Ammon's horn (tissue), 1 donor: ENCODE measurements around the gene ST8SIA5.

Experiments used
- DNase-seq: peaks from one replicate; pipeline ENCODE4 v3.0.0-alpha.2; 2016; ENCODE audit warnings: low spot score

Gene ST8SIA5

DNA sequence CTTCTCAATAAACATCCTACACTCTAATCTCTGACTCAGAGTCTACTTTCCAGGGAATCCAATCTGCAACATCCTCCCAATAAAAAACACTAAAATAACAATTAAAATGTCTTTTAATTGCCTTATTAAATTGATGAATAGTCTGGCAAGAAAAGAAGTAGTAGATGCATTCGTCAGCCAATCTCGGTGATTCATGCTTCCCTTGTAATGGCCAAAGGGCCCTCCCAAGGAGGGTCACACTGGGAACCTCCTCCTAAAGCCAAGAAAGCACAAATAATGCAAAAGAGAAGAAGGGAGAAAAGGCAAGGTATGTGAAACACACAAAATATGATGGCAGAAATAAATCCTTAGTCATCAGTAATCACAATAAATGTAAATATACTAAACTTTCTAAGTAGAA lies 16.8 kb downstream of the ST8SIA5 start:
- no peak for DNase-seq

DNA sequence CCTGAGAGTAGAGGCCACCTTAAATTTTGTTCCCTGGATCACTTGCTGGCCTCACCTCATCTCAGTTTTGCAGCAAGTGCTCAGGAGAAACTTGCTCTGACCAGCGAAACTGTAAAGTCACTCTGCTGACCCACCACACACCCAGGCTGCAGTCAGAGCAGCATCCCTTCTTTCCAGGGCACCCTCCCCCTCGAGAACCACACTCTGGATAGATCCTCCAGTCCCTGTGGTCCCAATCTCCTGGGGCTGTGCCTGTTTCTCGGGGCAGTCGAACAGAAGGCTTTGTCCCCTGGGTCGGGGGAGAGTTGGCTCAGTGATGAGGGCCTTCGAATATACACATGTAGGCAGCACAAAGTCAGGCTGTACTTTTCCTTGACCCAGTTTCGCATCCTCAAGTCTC lies 18.4 kb downstream of the ST8SIA5 start:
- DNase-seq: no peak

DNA sequence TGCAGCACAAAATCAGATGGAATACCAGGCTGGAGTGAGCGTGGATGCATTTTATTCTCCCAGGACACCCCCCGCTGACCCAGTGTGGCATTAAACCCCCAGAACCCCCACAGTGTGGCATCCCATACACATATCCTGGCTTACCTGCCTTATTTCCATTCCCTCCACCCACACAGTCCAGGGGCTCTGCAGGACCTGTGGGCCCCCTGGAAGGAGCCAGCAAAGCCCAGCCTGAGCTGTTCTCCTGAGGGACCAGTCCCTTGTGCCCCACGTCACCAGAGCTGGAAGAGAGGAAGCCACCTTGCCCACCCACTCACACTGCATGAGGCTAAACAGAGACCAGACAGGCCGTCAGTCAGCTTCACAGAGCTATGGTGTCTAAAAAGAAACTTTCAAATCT lies 20.1 kb downstream of the ST8SIA5 start:
- no peak for DNase-seq

DNA sequence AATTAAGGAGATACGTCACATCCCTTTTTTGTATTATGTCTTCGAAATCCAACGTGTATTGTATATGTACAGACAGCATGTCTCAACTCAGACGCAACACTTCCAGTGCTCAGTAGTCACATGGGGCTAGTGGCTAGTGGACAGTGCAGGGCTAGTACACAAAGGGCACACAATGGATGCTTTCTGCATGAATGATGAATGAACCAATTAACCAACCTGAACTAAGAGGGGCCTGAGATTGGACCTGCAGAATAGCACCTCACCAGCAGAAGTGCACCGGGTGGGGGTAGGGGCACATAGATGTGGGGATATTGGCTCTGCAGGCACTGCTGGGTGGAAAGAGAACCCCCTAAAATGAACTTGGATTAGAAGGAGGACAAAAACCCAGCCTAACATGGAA lies 20.7 kb downstream of the ST8SIA5 start:
- no peak for DNase-seq

DNA sequence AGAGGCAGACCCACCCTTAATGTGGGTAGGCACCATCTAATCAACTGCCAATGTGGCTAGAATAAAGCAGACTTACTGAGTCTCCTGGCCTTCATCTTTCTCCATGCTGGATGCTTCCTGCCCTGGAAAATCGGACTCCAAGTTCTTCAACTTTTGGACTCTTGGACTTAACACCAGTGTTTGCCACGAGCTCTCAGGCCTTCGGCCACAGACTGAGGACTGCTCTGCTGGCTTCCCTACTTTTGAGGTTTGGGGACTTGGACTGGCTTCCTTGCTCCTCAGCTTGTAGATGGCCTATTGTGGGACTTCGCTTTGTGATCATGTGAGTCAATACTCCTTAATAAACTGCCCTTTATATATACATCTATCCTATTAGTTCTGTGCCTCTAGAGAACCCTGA lies 21.9 kb downstream of the ST8SIA5 start:
- no peak for DNase-seq

DNA sequence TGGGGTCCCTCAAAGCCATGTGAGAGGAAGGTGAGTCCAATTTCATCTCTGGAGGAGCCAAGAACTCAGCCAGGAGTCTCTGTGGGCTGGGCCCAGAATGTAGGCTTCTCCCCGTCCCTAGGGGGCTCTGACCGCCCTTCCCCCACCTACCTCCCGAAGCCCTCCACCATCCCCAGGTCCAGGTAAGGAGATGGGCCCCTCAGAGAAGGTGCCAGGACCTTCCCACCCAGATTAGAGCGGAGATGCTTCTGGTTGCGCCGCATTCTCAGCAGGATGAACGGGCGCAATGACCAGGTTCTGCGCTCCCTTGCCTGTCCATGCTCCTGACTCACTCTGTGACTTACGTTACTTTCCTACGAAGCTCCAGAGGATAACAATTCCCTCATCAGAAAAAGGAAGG lies 23.0 kb downstream of the ST8SIA5 start:
- no peak for DNase-seq

DNA sequence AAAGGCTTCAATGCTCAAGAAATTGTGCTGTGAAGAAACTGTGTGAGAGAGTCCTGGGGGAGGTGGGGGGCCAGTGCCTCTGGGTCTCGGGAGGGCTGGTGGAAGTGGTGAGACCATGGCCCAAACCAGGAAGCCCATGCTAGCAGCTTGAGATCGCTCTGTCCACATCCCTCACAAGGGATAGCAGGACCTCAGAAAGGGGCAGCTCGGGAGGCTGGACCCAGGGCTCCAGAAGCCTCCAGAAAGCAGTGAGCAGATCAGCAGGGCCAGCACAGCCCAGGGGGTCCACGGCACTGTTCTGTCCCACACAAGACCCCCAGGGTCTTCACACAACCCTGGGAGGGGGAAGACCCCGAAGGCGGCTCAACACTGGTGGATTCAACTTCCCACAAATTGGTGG lies 24.1 kb downstream of the ST8SIA5 start:
- no peak for DNase-seq

DNA sequence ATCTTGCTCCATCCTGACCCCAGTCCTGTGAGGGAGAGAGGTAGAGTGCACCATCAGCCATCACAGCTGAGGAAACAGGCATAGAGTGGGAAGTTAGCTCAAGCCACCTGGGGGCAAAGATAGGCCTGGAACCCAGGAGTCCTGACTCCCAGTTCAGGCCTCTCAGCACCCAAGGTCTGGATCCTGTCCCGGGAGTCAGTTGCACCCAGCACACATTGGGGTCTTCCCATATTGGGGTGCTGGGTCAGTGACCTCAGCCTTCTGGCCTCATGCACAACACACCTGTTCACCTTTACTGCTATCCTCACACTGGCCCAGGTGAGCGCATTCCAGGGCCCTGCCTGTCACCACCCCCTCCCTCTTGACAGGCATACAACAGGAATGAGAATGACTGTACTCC lies 24.7 kb downstream of the ST8SIA5 start:
- no peak for DNase-seq

DNA sequence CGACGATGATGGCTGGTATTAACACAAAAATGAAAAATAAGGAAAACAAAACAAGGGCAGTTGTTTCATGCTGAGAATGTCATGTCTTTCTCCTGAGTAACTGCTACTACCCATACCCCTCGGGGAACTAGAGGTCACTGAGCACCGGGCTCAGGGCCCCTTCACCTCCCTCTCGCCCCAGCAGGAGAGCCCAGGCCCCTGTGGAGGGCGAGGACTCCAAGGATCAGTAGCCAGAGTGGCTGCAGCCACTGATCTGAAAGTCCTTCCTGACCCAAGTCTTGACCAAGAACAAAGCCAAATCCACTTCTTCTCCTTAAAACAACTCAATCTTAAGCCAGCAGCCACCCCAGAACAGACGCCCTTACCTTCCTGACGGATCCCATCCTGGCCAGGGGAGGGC lies 25.5 kb downstream of the ST8SIA5 start:
- DNase-seq: no peak

DNA sequence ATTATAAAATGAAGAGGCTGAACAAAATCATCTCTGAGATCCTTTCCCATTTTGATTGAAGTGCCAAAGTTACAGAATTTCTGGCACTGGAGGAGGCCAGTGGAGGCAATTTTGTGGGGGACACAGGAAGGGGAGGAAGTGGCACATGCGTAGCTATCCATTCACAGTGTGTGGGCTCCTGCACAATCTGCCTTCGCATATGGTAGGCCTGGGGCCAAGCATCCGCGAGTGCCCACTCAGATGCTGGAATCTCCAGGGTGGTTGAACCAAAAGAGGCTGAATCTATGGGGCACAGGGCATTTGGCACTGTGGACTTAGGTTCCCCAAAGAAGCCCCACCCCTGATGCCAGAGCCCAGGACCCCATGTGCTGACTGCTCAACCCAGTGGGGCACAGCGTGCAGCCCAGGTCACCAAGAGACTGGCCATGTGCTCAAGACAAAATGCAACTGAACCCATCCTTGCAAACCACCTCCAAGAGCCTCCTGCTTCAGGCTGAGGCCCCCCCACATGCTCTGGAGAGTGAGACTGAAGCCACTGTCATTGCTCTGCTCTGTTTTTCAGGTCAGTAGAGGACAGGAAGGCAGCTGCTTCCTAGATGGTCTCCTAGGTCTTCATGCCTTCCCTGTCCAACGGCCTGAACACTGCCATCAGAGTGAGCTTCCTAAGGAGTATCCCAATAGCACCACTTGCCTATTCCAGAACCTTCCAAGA lies 28.5 kb downstream of the ST8SIA5 start:
- DNase-seq: no peak

DNA sequence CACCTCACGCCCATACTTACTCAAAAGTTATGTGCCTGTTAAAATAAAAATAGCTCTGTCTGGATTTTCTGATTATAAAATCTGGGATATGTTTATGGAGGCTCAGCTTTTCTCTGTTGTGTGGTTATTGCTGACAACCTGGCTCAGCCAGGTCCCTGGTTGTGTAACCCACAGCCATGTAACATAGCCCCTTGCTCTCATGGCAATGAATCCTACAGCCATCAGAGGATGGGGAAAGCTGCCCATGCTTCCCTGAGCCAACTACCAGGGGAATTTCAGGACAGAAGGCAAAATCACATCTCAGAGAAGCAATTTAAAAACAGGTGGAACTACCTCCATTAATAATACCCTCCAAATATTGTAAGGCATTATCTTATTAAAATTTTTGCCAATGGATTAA lies 29.7 kb downstream of the ST8SIA5 start:
- no peak for DNase-seq

DNA sequence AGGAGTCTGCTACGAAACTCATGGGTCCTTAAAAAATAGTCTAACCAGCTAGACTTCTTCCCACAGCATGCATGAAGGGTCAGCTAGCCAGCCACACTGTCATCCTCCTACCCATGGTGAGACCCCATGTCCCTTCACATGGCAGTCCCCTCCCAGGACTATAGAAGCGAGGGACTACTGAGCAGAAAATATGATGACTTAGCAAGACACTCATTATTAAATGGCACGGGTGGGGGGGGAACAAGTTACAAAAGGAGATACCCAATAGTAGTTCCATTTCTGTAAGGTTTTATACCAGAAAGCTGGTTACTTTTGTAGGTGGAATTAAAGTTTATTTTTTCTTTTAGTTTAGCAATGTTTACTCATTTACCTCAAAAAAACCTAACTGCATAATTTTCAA lies 31.5 kb downstream of the ST8SIA5 start:
- no peak for DNase-seq

DNA sequence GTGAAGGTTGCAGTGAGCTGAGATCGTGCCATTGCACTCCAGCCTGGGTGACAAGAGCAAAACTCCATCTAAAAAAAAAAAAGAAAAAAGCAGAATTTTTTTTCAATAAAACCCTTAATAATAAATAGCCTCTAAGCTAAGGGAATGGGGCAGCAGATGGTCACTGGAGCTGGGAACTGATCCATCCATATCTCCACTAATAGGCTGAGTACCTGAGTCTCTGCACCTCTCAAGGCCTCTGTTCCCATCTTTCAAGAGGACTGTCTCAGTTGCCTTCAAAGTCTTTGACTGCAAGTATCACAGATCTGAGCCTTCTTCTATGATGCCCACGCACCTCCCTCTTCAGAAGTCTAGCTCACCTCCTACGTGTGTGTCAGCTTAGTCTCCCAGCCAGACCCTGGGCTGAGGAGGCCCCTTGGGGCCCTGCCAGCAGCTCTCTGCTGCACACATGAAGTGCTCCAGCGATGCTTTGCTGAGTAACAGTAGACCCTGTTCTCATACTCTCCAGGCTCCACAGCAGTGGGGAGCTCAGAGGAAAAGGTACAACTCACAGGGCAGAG lies 32.9 kb downstream of the ST8SIA5 start:
- DNase-seq: no peak

DNA sequence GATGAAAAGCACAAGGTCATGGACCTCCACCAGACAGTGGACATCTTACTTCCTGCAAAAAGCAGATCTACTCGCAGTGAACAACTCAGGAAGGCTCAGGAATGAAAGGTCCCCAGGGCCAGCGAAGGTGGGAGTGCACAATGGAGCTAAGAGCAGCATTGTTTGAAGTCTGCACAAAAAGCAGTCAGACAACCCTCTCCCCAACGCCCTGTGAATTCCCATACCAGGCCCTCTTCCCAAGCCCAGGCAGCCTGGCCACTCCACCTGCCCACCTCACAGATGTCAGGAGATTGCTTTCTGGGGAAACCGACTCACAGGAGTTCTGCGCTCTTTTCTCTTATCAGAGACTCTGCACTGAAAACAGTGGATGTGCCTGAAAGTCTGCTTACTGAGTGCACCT lies 34.8 kb downstream of the ST8SIA5 start:
- no peak for DNase-seq

DNA sequence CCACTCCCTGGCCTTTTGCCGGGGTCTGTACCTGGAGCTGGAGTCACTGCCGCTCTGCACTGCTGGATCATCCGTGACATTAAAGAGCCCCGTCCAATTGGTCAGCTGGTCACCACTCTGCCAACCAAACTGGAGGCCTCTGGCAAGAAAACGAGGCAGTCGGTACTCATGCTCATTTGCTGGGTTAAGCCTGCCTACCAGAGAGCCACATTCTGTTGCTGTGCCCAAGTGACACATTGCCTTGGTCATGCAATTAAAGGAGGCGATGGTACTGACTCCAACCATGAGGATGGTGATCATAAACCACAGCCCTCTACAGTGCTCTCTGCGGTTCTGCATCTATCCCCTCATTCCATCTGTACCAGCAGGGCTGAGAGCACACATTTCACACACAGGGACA lies 35.5 kb downstream of the ST8SIA5 start:
- DNase-seq: no peak

DNA sequence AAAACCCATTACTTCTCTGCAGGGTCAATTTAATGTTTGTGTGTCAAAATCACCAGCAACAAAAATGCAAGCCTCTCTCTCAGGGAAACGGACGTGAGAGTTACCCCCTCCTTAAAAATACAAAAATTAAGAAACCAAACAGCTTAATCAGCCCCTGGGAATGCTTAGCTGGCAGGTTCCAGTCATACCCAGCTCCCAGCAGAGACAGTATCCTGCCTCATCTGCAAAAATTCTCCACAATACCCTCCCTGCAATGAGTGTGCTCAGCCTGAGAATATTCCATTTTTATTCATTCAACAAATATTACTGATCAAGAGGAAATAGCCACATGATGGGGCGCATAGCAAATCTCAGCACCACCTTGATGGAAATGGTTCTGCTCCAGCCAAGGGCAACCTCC lies 36.3 kb downstream of the ST8SIA5 start:
- DNase-seq: no peak

DNA sequence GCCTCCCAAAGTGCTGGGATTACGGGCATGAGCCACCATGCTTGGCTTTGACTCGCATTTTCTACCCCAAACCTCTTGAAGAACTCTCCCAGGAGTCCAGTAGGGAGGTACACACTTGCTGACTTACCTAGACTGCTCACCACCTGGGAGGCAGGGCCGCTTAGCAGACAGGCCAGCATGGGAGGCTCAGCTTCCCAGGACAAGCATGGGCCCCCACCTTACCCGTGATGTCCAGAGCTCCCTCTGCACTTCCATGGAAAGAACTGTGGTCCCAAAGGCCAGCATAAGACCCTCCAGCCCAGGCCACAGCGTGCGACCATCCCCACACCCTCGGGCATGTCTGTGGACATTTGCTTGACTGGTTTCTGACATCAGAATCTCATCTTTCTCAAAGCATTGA lies 36.8 kb downstream of the ST8SIA5 start:
- DNase-seq: no peak

DNA sequence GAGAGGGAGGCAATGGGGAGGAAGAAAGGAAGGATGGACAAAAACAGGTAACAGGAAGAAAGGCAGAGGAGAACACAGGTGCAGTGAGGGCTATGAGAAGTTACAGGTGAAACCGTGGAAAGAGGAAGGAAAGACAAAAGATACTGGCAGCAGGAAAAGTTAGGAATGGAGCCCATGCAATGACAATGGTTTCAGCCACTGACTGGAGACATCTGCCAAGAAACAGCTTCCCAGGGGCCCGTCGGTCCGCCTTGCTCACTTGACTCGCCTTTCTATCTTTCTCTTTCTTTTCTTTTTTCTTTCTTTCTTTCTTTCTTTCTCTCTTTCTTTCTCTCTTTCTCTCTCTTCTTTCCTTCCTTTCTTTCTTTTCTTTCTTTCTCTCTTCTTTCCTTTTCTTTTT lies 37.5 kb downstream of the ST8SIA5 start:
- no peak for DNase-seq

DNA sequence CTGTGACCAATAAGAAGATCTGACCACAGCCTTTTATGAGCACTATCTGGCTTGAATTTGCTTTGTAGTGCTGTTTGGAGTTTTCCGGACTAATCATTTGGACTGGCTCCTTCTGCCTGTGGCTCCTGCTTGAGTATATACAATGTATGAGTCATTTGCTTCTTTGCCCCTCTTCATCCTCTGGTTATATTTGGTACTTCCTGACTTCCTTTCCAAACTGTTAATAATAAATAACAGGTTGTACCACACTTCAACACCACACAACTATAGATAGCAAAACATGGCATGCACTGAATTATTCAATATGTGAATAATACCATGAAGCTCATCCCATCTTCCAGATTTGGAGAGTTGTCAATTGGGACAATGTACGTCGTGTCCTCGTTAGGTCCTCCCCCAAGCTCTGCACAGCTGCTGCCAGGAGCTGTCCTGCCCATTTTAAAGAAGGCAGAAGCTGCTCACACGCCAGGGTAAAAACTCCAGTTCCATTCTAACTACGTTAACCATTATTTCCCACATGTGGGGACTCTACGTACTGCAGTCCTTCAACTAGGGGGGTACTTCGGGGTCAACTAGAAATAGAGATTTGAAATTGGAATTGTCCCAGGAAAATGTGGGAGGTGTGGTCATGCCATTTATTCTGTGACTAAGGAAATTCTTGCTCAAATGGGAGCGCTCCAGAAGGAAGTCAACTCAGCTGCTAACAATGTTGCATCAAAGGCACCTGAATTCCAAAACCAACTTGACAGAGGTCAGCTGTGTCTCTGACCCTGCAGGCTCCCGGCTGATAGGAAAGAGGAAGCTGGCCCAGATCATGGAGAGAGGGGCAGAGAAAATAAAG lies 38.1 kb downstream of the ST8SIA5 start:
- DNase-seq: no peak

DNA sequence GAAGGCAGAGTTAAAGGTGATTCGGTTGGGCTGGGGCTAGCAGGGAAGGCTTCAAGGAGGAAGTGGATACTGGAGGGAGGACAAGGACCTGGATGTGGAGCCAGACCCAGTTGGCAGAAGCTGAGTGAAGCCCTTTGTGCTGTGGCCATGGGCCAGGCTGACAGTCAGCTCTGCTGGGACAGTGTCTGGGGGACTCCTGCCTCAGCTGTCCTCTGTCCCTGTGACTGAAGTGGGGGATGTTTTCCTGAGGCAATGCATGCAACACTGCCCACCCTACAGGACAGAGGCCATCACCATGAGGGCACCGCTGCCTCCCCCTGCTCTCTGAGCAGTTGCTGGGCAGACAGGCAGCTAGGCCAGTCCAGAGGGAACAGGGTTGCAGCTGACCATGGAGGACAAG lies 40.0 kb downstream of the ST8SIA5 start:
- DNase-seq: peak; percentile 63

DNA sequence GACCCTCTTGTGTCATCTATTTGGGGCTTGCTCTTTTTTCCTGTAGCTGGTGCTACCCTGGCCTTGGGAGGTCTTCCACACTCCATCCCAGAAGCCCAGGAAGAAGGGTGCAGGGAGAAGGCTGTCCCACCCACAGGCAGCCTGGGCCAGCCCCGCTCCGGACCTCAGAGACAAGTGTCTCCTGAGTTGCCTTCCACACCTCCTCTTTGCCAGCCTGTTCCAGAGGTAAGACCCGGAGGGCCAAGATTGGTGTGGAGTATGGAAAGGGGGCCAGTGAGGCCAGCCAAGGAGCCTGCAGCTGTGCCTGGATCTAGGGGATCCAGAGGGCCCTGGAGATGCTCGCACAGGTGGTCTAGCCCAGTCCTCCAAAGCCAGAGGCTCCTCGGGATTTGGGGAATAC lies 40.5 kb downstream of the ST8SIA5 start:
- DNase-seq: no peak

DNA sequence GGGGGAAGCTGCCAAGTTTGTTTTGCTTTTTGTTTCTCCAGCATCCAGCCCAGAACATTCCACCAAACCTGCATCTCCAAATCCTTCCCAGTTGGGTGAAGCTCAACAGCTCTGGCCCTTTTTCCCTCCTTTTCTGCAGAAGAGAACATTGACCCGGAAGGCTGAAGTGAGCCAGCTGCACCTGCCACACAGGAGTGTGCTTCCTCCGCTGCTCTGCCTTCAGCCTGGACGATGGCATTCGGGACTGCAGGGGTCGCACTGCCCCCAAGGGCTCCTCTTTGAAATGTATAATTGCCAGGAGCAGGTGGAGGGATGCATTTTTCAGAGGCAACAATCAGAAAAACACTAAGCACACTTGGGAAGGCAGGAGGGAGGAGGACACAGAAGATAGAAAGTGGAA lies 41.8 kb downstream of the ST8SIA5 start:
- DNase-seq: no peak

DNA sequence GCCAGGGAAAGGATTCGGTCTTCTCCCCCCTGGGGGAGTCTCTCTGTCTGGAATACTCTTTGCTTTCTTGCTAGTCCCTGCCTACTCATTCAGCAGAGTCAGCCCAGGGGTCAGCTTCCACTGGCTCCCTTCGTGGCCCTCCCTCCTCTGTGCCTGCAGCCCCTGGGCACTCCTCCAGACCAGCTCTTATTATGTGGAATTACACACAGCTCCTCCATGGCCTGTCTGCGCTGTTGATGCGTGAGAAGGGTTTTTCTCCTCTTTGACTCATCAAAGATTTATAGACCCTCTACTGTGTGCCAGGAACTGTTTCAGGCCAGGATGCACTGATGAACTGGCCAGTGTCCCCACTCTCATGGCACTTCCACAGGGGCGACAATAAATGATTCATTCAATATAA lies 44.4 kb downstream of the ST8SIA5 start:
- peak; percentile 28 for DNase-seq
